GM19035 (cell line): ENCODE measurements around the gene SLC1A3.

Experiments used
- ATAC-seq: cut with Tn5 transposase; IDR thresholded peaks from one replicate; pipeline ENCODE4 v1.9.1; 2021; ENCODE audit not compliant: unreplicated experiment

Gene SLC1A3

GRCh38 chr5:36683821-36684434 is 77.5 kb downstream of the SLC1A3 start:
- ATAC-seq = no peak

GRCh38 chr5:36685631-36686288 is 79.4 kb downstream of the SLC1A3 start:
- no peak for ATAC-seq

- no peak for ATAC-seq
Measured at GRCh38 chr5:36686881-36687280, 80.5 kb downstream of the SLC1A3 start.

- no peak for ATAC-seq
Measured at GRCh38 chr5:36688722-36689121, 82.3 kb downstream of the SLC1A3 start.

GRCh38 chr5:36689225-36689624 is 82.8 kb downstream of the SLC1A3 start:
- ATAC-seq = no peak

- ATAC-seq = peak; percentile 81
Measured at GRCh38 chr5:36690041-36690961, 83.9 kb downstream of the SLC1A3 start.

GRCh38 chr5:36691226-36691625 is 84.8 kb downstream of the SLC1A3 start:
- no peak for ATAC-seq

- ATAC-seq = no peak
Measured at GRCh38 chr5:36691696-36692371, 85.4 kb downstream of the SLC1A3 start.

- peak; percentile 70 for ATAC-seq
Measured at GRCh38 chr5:36692791-36693763, 86.7 kb downstream of the SLC1A3 start.

GRCh38 chr5:36694351-36694750 is 87.9 kb downstream of the SLC1A3 start:
- ATAC-seq = no peak

- ATAC-seq = no peak
Measured at GRCh38 chr5:36696059-36696673, 89.8 kb downstream of the SLC1A3 start.

- no peak for ATAC-seq
Measured at GRCh38 chr5:36698031-36698430, 91.6 kb downstream of the SLC1A3 start.

- peak; percentile 93 for ATAC-seq
Measured at GRCh38 chr5:36701085-36701698, 94.8 kb downstream of the SLC1A3 start.

- ATAC-seq = no peak
Measured at GRCh38 chr5:36703245-36703860, 96.9 kb downstream of the SLC1A3 start.

GRCh38 chr5:36704131-36704530 is 97.7 kb downstream of the SLC1A3 start:
- no peak for ATAC-seq

- no peak for ATAC-seq
Measured at GRCh38 chr5:36705055-36705454, 98.6 kb downstream of the SLC1A3 start.

GRCh38 chr5:36706662-36707061 is 100.3 kb downstream of the SLC1A3 start:
- ATAC-seq = no peak

- no peak for ATAC-seq
Measured at GRCh38 chr5:36708996-36709395, 102.6 kb downstream of the SLC1A3 start.

GRCh38 chr5:36710039-36710438 is 103.6 kb downstream of the SLC1A3 start:
- no peak for ATAC-seq
